Measurements from ENCODE around the gene LMAN1L.

- TF ChIP-seq CTCF (IDR thresholded peaks at IDR 0.05; ENCODE audit: low read depth, low read length) (no peak), EZH2phosphoT487 (IDR thresholded peaks at IDR 0.05; ENCODE audit: low read depth) (no peak)
Measured at GRCh38 chr15:74847432-74847831, 34.8 kb downstream of the LMAN1L start.

All from OCI-LY3 (cell line).